Stimulated activated CD8-positive, alpha-beta memory T cell treated with anti-CD3 and anti-CD28 coated beads, Interleukin-7, amount 100 ng/mL, for 24 hours (primary cell): ENCODE measurements around the gene AMIGO3.
"Not testable (repeated sequence)": the region's sequence is repeated elsewhere in the genome, so short reads cannot be mapped to it uniquely, and the experiment has no call there.

Experiments
- DNase-seq: peaks from one replicate; pipeline ENCODE4 v3.0.0-alpha.2; 2020; ENCODE audit warnings: low read depth

Gene AMIGO3

DNA sequence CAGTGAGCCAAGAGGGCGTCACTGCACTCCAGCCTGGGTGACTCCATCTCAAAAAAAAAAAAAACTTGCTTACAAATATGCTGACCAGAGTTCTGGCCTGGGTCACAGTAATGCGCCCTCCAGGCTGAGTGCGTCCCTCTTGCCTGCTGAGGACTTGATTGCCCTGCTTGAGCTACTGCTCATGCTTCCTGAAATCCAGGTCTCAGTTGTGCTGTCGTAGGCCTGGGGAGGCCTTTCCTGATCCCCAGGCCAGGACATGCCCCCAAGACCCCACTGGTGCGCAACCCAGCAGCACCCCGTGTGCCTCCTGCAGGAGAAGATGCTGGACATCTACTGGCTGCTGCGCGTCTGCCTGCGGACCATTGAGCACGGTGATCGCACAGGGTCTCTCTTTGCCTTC is 7.3 kb downstream of the AMIGO3 start:
- DNase-seq: no peak

DNA sequence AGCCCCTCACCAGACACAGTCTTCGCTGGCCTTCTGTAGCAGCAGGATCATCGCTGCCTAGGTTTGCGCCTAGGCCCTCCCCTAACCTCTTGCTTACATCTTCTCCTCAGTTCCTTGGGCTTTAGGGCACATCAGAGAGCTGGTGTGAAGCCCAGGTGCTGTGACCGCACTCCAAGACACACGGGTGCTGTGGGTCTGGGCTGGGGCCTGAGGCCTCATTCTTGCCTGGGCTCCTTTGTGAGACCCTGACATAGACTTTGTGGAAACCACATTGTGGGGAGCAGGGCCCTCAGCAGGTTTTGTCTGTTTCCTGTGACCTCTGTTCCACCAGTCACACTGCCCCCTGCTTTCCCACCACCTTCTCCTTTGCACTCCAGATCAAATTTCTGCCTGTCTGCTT is 8.0 kb downstream of the AMIGO3 start:
- DNase-seq: no peak

DNA sequence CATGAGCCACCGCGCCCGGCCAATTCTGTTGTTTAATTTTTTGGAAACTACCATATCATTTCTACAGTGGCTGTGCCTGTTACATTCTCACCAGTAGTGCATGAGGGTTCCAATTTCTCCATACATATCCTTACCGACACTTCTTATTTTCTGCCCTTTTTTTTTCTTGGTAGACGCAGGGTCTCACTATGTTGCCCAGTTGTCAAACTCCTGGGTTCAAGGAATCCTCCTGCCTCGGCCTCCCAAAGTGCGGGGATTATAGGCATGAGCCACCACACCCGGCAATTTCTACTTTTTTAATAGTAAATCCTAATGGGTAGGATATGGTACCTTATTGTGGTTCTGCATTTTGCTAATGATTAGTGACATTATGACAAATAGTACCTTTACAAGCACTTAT is 9.6 kb downstream of the AMIGO3 start:
- no peak for DNase-seq

DNA sequence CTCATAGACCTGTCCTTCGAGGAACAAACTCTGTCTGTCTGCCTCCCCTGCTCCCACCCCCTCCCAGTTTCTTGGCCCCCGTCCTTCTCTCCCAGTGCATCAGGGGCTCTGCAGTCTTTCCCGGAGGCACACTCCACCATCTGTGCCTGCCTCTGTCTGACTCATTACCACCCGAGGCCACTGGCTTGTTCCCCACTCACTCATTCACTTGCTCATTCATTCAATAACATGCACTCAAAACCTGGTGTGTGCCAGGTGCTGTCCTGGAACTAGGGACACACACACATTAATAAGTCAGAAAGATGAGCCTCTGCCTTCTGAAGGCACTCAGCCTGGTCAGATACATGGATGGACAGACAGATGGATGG is 12.4 kb downstream of the AMIGO3 start:
- DNase-seq: no peak

DNA sequence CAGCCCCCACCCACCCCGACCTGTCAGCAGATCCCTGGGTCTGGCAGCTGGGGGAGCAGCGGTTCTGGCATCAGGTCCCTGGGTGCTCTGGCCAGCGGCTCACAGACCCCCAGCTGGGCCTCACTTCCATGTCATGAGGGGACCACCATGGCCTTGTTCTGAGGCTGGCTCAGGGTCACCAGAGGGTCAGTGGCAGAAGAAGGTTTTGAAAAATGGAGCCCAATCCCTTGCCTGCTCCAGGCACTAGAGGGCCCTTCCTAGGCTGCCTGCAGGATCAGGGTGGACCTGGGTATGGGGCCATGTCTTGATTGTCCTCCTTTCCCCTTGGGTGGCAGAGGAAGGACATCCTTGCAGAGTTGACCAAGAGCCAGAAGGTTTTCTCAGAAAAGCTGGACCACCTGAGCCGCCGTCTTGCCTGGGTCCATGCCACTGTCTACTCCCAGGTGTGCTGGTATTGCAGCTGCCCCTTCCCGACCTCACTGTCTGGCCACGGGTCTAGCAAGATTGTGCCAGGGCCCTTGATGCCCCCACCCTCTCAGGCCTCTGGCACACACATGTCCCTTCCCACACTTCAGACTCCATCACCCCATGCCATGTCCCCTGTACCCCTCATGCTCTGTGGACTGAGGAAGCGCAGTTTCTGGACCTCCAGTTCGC is 12.9 kb downstream of the AMIGO3 start:
- DNase-seq: no peak

DNA sequence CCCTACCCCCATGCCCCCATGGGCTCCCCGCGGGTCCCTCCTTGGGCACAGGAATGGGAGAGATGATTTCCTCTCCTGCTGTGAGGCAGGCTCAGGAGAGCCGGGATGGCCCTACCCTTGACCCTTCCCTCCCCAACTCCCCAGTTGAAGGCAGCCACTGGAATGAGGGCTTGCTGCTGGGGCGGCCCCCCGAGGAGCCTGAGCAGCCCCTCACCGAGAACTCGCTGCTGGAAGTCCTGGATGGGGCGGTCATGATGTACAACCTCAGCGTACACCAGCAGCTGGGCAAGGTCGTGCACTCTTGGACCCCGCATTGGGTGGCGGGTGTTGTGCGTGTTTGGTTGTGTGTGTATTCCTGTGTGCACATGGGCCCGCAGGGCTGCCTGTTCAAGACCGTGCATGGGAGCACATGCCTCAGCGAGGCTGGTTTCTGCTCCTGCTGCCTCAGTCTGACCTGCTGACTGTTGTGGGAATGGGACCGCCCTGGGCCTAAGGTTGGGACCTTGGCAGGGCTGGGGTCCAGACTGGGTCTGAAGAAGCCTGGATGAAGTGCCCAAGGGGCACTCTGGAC is 14.0 kb downstream of the AMIGO3 start:
- no peak for DNase-seq

DNA sequence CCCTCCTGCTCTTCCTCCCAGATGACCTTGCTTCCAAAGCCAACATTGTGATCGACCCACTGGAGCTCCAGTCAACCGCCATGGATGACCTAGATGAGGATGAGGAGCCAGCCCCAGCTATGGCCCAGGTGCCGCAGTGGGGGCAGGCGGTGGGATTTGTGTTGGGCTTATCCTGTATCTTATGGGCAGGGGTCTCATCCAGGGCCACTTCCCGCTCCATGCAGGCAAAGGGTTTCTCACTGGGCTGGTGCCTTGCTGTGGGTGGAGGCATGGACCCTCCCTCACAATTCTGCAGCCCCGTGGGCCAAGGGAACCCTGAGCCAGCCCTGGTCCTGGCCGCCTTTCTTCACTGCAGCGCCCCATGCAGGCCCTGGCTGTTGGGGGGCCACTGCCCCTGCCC is 14.9 kb downstream of the AMIGO3 start:
- no peak for DNase-seq

DNA sequence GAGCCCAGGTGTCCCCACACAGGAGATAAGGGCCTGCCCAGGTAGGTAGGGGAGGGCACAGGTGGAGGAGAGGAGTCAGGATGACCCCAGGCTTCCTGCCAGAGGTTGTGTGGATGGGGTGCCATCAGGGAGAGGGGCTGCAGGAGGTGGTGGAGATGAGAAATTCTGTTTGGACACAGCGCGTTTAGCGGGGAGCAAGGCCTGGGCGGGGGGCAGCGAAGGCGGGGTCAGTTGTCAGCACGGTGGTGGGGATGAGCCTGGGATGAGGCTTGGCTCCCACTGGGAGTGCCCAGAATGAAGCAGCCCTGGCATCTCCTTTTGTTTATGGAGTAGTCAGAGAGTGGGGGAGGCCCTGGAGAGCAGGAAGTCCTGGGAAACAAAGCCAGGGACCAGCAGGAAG is 15.5 kb downstream of the AMIGO3 start:
- DNase-seq: no peak

DNA sequence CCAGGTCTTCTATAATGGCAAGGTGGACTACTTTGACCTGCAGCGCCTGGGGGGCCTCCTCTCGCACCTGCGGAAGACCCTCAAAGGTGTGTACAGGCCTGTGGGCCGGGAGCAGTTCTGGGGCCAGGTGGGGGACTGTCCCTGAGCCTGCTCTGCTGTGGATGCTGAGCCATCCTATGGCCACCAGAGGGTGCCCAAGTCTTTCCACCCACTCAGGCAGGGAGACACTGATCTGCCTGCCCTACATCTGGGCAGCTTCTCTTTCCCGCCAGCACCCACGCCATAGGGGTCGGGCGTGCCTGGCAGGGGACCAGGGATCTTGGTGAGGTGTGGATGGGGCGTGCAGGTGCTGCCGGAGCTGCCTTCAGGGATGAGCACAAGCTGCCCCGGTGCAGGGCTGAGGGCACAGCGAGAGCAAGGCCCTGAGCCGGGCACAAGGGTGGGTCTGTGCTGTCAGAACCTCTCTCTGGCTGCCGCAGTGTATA is 16.0 kb downstream of the AMIGO3 start:
- DNase-seq: no peak

DNA sequence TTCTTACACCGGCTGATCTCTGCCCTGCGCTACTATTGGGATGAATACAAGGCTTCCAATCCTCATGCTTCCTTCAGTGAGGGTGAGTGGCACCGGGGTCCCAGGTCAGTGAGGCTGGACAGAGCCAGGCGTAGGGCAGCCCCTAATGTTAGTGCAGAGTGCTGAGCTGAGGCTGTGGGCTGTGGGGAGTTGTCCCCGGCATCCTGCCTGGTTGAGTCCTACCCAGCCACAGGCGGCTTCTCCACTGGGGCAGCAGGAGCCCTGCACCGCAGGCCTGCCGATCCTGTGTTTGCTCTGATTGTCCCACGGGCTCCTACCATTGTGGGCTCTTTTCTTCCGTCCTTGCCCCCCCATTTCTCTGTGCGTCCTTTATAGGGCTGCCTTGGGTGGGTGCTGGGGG is 16.8 kb downstream of the AMIGO3 start:
- DNase-seq: no peak

DNA sequence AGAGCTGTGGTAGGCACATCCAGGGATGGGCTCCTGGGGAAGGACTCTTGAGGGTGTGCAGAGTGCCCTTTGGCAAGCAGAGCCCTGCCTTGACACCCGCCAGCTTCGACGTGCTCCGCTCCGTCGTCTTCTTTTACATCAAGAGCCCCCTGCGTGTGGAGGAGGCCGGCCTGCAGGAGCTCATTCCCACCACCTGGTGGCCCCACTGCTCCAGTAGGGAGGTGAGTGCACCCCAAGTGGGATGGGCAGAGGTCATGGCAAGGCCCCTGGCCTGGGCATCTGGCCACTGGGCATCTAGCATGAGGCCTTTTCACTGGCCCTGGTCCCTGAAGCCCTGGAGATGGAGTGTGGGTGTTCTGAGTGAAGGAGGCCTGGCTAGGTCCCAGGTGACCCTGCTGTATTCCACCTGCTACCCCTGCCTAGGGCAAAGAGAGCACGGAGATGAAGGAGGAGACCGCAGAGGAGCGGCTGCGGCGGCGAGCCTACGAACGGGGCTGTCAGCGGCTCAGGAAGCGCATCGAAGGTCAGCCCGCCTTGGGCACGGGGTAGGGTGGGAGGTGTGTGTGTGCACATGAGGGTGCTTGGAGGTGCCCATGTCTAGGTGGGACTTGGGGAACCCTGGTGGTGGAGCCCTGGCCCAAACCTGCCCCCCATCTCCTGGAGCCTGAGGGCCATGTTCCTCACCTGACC is 18.0 kb downstream of the AMIGO3 start:
- no peak for DNase-seq

DNA sequence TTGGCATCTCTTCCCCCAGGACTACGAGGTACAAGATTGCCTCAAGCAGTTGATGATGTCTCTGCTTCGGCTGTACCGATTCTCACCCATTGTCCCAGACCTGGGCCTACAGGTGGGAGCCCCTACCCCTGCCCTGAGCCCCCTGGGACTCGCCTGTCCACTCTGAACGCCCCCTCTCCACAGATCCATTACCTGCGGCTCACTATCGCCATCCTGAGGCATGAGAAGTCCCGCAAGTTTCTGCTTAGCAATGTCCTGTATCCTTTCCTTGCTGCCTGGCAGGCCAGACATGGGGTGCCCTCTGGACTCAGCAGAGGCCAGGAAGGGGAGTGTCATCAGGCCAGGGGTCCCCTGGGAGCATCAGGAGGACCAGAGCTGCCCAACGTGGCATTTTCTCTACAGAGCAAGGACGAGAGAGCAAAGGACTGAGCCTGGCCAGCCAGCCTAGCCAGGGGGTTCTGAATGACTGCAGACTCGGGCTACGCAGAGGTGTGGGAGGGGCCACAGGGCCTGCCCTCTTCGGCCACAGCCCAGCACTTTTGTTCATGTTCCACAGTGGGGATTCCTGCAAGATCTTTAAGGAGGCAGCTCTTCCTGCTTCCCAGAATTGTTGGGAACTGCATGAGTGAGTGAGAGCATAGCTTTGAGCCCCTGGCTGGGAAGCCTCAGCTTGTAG is 18.9 kb downstream of the AMIGO3 start:
- DNase-seq: no peak

DNA sequence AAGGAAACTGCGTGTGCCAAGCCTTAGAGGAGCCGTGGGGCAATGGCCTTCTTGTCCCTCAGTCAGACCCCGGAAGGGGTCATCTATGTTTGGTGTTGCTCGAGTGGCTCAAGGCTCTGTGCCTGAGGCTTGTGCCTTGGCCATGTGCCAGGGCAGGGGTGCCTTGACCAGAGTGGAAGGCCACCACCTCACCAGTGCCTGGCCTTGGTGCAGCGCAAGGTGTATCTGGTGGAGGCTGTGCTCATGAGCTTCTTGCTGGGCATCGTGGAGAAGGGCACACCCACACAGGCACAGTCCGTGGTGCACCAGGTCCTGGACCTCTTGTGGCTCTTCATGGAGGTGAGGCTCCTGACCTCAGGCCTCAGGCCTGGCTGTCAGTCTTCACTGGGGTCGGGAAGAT is 19.5 kb downstream of the AMIGO3 start:
- no peak for DNase-seq

DNA sequence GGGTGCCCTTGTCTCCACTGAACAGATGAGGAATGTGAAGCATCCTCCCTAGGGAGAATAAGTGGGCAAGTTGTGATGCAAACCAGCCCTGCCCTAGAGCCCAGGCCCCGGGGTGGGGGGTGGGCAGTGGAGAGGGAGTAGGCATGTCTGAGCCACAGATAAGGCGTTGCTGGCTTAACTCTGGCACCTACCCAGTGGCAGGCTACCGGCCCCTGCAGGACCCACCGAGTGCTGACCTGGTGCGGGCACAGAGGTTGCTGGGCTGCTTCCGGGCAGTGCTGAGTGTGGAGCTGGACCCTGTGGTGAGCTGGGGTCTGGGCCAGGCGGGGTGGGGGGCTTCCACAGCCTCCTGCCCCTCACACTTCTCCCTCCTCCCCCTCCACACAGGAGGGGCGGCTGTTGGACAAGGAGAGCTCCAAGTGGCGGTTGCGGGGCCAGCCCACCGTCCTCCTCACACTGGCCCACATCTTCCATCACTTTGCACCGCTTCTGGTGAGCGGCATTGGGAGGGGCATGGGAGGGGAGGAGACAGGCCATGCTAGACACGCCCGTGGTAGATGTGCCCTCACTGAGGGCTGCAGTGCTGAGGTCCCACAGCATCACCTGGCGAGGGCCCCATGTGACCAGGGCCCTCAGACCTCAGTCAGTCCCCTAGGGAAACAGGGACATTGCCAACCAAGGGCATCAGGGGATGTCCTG is 20.1 kb downstream of the AMIGO3 start:
- DNase-seq: no peak

DNA sequence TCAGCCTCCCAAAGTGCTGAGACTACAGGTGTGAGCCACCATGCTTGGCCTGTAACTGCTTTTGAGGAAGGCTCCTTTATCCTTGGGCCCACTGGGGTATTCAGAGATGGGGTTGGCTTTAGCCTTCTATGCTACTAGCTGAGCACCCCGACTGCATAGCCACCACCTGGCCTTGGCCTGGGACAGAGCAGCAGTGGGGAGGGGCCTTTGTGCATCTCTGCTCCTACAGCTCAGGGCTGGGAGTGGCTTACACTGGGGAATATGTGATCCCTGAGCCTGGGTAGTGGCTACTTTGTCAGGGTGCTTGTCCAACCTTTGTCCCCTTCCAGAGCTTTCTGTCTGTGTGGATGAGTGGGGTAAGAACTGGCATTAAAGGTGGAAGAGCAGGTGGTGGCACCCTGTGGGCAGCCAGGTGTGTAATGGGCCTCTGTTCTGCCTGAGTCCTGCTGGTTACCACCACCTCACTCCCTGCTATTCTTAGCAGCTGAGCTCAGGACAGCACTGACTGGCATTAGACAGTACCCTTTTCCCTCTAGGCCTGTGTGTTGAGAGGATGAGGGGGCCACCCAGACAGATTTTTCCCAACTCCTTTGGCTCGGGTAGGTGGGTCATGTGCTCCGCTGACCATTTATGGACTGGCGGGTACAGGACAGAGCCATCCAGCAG is 24.0 kb downstream of the AMIGO3 start:
- not testable (repeated sequence) for DNase-seq

DNA sequence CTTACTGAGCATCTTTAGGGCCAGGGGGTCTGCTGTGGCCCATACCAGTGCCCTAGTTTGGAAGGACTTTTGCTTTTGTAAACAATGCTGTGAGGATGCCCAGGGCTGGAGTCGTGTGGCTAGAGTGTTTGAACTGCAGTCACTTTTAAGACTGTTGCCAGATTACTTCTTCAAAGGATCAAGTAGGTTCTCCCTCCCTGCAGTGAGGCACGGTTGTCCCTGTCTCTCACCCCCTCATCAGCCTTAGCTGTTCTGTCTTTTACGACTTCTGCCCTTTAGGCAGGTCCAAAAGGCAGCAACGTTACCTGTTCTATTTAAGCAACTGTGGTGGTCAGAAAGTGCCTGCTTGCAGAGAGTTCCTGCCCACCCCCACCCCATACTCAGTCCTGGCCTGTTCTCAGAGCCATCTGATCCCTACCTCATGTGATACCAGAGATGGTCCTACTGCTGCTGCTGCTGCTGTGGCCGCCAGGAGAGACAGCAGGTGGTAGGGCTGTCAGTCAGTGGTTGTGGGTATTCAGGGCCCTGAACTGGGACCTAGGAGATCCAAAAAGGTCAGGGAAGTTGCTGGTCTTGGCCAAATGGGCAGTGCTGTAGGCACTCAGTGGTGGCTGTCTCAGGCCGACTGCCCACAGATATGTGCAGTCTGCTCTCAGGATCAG is 24.9 kb downstream of the AMIGO3 start:
- not testable (repeated sequence) for DNase-seq

DNA sequence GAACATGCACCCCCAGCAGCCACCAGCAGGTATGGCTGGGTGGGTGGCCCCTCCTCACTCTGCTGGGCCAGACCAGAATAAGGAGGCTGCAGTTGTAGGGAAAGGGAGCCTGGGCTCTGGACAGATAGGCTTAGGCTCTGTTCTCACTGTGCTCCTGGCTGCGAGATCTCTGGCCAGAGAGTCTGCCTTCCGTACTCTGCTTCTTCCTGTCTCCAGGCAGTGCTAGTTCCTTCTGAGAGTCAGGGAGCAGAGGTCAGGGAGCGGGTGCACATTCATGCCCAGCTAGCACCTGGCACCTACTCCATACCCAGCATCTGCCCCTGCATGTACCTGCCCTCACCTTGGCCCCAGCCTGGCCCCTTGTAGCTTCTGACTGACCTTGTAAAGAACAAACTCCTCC is 28.0 kb downstream of the AMIGO3 start:
- not testable (repeated sequence) for DNase-seq

DNA sequence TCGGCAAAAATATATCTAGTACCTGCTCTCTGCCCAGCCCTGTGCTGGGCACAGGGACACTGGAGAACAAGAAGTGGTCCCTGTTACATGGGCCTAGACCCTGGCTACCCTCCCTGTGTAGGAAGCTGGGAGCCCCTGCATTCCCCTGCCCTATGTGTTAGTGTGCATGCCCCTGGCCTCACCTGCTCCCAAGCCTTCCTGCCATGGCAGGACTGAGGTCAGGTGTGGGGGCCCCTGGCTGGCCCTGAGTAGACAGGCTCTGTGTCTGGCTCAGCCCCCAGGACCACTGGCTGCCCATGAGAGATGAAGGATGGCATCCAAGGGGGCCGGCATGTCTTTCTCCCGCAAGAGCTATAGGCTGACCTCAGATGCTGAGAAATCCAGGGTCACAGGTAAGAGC is 28.6 kb downstream of the AMIGO3 start:
- not testable (repeated sequence) for DNase-seq

DNA sequence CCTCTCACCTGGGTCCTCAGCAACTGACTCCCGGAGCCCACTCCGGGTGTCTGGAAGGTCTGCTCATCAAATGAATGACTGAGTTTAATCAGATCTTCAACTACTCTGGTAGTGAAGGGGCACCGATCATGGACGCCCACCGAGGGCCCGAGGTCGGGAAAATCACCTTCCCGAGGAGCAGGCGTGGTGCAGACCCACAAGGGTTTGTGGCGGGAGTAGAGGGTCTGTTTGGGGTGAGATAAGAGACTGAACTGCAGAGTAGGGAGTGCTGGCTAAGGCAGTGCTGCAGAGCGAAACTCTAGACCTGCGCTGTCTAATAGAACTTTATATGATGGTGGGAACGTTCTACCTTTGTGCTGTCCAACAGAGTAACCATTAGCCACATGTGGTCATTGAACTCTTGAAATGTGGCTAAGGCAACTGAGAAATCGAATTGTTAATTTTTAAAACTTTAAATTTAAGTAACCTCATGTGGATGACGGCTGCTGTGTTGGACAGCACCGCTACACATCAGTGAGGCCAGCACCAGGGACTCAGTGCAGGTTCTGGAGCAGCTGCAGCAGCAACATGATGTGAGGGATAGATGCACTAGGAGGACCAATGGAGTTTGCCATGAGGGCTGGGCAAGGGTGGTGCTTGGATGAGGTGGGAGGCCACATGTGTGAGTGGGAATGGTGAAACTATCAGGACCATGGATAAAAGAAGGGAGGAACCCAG is 29.4 kb downstream of the AMIGO3 start:
- DNase-seq: not testable (repeated sequence)

DNA sequence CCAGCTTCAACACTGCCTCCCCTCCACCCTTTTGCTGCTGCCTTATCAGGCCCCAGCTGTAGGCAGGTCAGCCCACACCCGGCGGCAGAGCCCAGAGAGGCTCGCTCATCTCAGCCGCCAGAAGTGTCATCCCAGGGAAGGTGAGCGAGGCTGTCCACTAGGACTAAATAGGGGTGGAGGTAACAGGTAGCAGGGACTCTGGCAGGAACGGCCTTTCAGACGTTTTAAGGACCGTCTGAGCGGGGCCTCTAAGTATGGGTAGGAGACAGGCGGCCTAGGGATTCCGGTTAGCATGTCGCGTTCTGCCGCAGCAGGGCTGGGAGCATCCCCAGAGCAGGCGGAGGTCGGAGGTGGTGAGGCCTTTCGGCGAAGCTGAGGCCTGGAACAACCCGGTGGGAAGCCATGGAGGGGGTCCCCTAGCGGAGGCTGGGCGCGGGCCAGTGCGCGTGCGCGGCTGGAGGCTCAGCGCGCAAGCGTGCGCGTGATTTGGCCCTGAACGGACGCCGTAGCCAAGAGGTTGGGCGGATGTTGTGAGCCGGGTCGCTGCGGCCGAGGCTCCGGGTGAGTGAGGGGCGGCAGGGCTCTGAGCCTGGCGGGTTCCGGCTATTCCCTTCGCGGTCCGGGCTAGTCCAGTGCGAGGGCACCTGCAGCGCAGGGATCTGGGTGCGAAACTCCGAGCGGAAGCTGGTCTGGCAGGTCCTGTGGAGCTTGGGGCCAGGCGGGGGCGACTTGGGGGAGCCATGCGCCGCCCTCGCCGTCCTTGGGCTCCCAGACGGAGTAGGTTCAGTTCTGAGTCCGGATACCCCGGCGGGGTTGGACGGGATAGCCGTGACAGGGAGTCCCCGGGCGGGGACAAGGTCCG is 30.2 kb downstream of the AMIGO3 start, which contains the start of the genes MST1 and RNF123:
Gene MST1 (minus strand): TSS at position 429 of the 862 bp plus-strand sequence. CDS start 783 bp downstream, outside the sequence.
Gene RNF123 (plus strand): TSS at position 512 of the 862 bp plus-strand sequence. CDS start 1,609 bp downstream, outside the sequence.
- DNase-seq: peak; percentile 85
